ENCODE data around the gene CRADD. TPM values are rescaled to one million over a fixed set of nuclear protein-coding genes. Genes with fewer than 3 reads are reported as not detected.

The CRADD gene
- total RNA-seq, 1 donor from 2014 or later: 10.3 TPM

- no peak for TF ChIP-seq CTCF (conservative IDR thresholded peaks at IDR 0.05; ENCODE audit: low read depth, low read length)
- no peak overlapping the region for H3K4me3 ChIP-seq (ENCODE audit: low read depth, low read length)
- no peak for DNase-seq (ENCODE audit: low read depth)
These were observed 261.1 kb downstream of the CRADD start for GRCh38 chr12:93938317-93938716.

GRCh38 chr12:93938931-93939330 is 261.8 kb downstream of the CRADD start:
- TF ChIP-seq CTCF (conservative IDR thresholded peaks at IDR 0.05; ENCODE audit: low read depth, low read length): no peak
- DNase-seq (ENCODE audit: low read depth): no peak
- no peak overlapping the region for H3K4me3 ChIP-seq (ENCODE audit: low read depth, low read length)

GRCh38 chr12:93939641-93940325 is 262.6 kb downstream of the CRADD start:
- no peak overlapping the region for H3K4me3 ChIP-seq (ENCODE audit: low read depth, low read length)
- no peak for TF ChIP-seq CTCF (conservative IDR thresholded peaks at IDR 0.05; ENCODE audit: low read depth, low read length)
- no peak for DNase-seq (ENCODE audit: low read depth)

- DNase-seq (ENCODE audit: low read depth): peak; percentile 37
- peak; percentile 26 for TF ChIP-seq CTCF (conservative IDR thresholded peaks at IDR 0.05; ENCODE audit: low read depth, low read length)
- no peak overlapping the region for H3K4me3 ChIP-seq (ENCODE audit: low read depth, low read length)
These were observed 266.6 kb downstream of the CRADD start for GRCh38 chr12:93943780-93944179.

- peak; percentile 9 for DNase-seq (ENCODE audit: low read depth)
- no peak overlapping the region for H3K4me3 ChIP-seq (ENCODE audit: low read depth, low read length)
- no peak for TF ChIP-seq CTCF (conservative IDR thresholded peaks at IDR 0.05; ENCODE audit: low read depth, low read length)
These were observed 267.0 kb downstream of the CRADD start for GRCh38 chr12:93944201-93944600.

Other genes starting within 250 kb of the CRADD start
- 127 and 162 TPM in 2 replicates for gene UBE2N, start 235.4 kb upstream of the CRADD start, total RNA-seq
- 79.7 and 93.2 TPM in 2 replicates for gene MRPL42, start 209.9 kb upstream of the CRADD start, total RNA-seq
- 16.1 and 18.2 TPM in 2 replicates for gene SOCS2, start 104.7 kb upstream of the CRADD start, total RNA-seq

Data from epithelial cell of proximal tubule (primary cell).